Globus pallidus (tissue), 1 donor: Measurements from ENCODE around the gene SPPL2C.

Experiments
- DNase-seq: peaks from one replicate; pipeline ENCODE4 v3.0.0-alpha.2; 2015; ENCODE audit warnings: low spot score

SPPL2C gene

DNA sequence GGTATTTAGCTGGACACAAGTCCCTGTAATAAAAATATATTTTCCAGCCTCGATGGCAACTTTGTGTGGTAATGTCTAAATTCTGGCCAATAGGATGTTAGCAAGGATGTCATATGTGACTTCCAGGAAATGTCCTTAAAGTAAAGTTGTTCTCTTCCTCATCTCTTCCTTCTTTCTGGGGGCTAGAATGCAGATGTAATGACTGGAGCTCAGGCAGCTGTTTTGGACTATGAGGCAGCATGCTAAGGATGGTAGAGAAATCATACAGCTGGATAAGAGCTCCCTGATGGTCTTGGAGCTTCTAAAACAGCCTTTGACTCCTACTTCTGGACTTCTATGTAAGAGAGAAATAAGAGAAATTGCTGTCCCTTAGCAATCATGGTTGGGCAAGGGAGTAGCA lies 32.8 kb downstream of the SPPL2C start:
- DNase-seq, result no peak

DNA sequence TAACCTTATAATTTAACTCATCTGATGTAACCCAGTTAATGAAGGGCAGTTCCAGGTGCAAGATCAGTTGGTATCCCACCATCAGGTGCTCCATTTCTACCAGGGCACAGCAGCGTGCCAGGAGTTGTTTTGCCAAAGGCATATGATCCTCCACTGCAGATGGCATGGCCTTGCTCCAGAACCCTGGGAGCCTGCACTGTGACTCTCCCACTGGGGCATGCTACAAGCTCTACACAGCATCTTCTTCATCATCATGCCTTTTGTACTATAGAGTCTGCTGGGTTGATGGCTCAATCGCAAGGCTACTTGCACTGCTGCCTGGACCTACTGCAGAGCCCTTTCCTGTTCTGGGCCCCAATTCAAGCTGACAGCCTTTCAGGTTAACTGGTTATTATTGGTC lies 38.4 kb downstream of the SPPL2C start:
- no peak for DNase-seq

- DNase-seq, result no peak
Observed at GRCh38 chr17:45886852-45887251, 42.2 kb downstream of the SPPL2C start.

DNA sequence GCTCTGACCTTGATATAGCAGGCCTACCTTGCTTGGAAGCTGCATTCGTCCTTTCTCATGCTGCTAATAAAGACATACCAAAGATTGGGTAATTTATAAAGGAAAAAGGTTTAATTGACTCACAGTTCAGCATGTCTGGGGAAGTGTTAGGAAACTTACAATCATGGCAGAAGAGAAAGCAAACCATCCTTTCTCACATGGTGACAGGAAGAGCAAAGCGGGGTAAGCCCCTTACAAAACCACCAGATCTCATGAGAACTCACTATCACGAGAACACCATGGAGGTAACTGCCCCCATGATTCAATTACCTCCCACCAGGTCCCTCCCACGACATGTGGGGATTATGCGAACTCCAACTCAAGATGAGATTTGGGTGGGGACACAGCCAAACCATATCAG lies 43.7 kb downstream of the SPPL2C start:
- no peak for DNase-seq

DNA sequence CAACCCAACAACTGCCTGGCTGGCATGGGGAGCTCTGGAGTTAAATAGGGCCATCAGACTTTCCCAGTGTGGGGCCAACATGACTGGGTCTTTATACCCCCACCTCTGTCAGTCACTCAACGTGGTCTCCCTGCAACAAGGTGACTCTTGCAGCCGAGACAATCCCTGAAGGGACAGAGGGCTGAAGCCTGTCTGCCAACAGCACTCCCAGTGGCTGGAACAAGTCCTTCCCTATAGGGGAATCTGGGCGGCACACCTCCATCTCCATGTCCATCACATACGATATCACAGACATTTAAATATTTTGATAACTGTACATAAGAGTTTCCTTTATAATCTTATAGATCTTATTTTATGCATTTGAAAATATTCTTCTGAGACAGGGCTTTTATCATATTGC lies 44.9 kb downstream of the SPPL2C start:
- no peak for DNase-seq

DNA sequence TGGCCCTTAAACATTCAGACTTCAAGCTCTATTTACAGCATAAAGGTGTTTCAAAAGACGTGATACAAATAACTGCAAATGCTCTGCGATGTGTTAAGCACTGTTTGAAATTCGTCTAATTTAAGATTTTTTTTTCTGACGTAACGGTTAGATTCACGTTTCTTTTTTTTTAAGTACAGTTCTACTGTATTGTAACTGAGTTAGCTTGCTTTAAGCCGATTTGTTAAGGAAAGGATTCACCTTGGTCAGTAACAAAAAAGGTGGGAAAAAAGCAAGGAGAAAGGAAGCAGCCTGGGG lies 49.0 kb downstream of the SPPL2C start:
- DNase-seq, result no peak

GRCh38 chr17:45894022-45894784 lies 49.5 kb downstream of the SPPL2C start, which contains the start of gene MAPT:
MAPT (plus strand) TSS chr17:45894554; CDS start chr17:45962338, 67,784 bp downstream.
- peak; percentile 96 for DNase-seq

DNA sequence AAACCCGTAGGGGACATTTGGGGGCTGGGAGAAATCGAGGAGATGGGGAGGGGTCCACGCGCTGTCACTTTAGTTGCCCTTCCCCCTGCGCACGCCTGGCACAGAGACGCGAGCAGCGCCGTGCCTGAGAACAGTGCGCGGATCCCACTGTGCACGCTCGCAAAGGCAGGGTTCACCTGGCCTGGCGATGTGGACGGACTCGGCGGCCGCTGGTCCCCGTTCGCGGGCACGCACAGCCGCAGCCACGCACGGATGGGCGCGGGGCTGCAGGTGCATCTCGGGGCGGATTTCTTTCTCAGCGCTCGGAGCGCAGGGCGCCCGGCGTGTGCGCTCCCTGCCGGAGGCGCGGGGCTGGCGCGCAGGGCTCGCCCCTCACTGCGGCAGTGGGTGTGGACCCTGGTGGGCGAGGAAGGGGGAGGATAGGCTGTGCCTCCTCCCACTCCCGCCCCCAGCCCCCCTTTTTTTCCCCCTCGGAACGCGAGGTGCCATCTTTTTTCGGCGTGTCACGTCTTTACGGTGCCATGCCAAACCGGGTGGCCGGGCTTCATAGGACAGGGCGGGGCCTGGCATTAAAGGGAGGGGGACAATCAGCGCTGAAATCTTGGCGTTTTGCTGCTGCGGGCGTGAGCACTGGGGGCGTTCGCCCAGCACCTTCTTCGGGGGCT lies 50.8 kb downstream of the SPPL2C start:
- DNase-seq, result peak; percentile 71

DNA sequence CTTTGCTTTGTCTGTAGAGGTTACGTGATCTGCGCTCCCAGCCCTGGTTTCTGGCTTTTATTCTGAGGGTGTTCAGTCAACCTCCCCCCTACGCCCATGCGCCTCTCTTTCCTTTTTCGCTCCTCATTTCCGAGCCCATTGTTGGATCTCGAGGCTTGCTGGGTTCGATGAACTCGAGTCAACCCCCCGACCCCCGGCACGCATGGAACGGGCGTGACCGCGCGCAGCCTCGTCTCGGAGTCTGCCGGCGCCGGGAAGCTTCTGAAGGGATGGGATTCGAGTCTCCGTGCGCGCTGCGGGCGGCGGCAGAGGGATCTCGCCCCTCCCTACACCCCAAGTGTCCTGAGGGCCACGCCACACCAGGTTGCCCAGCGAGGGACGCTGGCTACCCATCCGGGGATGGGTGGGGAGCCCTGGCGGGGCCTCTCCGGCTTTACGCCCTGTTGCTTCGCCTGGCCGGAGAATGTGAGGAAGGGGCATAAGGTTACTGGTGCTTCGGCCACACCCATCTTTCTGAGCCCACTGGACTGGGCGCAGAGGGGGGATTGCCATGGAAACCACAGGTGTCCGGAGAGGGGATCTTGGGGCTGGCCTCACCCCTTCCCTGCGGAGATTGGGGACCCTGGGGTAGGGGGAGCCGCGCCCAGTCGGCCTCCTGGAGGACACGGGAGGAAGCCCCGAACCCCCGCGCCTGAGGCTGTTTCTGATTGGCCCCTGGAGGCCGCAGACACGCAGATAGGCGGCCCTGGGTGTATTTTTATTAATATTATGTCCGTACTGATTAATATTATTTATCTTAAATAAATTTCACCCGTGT lies 51.5 kb downstream of the SPPL2C start:
- DNase-seq, result peak; percentile 52
